CD4-positive, alpha-beta T cell treated with Interleukin-15 for 1 hour (primary cell): ENCODE data around the gene KCNH1.

Experiments
- DNase-seq: peaks from one replicate; pipeline ENCODE4 v3.0.0-alpha.2; 2020

The KCNH1 gene

DNA sequence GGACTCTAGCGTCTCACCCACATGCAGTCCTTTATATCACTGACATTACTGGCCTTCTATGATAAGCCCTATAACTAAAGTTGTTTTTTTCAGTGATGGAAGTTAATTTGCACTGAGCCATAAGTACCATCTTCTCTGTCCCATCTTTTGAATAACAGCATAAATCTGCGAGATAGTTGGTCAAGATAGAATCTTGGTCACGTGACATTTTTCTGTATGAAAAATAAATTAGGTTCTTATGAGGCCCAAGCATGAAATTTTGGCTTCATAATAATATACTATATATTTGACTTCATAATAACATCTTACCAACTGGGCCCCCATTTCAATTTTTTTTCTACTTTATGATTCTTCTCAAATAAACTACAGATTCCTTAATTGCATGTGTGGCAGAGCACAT, 285.5 kb downstream of the KCNH1 start:
- DNase-seq, result no peak

DNA sequence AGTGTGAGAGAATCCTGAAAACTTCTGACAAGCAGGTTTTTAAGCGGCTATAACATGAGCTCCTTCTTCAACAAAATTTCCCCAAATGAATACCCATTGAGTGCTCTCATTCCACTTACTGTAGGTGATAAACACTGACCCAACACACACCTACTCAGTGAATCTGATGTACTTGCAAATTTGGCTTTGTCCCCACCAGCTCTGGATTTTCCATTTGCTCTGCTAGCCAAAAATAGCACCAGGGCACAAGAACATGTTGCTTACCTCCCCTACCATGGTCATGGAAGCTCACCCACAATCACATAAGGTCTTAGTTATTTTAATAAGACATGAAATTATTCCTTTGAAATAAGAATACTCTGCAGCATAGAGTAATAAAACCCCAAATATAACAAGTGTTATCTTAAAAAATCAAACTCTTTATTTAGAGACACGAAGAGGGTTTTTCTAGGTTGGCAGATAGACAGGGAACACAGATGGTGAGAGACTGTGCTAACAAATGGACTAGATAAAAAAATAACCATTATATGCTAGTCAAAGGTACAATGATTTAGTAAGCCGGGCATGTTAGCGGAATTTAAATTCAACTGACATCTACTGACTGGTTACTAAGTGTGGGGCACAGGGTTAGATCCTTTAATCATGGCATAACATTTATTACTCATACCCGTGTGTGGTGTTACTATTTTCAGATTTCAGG, 291.9 kb downstream of the KCNH1 start:
- DNase-seq, result no peak

DNA sequence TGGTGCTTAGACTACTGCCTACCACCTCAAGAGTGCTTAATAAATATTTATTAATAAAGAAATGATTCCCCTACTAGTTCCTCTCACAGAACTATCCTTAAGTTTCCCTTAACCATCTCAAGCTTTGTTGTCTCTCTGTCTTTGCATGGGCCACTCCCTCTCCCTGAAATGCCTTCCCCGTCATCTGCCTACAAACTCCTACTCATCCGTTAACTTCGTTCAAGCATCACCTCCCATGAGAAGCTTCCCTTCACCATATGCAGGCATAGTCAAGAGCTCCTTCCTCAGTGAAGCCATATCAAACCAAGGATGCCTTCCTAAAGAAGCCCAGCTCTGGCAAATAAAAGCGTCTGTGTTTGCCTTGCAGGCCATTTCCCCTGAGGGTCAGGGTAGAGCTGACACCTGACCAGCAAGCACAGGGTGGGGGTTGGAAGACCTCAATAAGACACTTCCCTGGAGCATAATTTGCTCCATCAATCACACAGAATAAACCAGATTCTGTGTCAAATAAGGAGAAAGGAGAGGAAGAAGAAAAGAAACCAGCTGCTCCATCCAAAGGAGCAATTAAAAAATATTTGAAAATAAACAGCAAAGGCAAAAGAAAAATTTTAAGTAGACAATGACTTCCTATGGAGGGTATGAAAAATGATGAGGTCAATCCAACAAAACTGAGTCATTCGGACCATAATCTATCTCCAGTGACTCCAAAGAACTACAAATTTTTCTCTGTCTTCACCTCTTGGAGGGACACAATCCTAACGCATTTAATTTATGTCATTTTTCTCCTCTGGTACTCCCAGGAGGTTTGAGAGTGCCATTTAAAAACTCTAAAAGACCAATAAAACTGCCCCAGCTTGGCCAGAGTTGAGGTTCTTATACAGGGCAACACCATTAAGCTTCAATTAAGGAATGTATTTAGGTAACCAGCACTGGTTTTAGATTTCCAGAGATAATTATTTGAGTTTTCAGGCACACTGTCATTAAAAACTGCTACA, 303.6 kb downstream of the KCNH1 start:
- no peak for DNase-seq

GRCh38 chr1:210828996-210829596, 304.9 kb downstream of the KCNH1 start:
- no peak for DNase-seq

DNA sequence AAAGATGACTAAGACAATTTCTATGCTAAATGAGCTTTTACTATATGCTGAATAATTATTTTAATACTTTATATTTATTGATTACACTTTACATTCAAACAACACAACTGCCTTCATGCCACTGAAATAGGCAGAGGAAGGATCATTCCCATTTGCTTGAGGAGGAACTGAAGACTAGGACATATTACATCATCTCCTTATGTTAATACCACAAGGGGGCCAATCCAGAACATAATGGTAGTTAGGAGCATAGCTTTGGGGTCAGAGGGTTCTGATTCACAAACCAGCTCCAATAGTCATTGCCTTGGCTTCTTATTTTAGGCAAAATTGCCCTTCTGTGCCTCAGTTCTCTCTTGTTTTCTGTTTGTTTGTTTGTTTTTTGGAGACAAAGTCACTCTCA, 306.5 kb downstream of the KCNH1 start:
- no peak for DNase-seq

DNA sequence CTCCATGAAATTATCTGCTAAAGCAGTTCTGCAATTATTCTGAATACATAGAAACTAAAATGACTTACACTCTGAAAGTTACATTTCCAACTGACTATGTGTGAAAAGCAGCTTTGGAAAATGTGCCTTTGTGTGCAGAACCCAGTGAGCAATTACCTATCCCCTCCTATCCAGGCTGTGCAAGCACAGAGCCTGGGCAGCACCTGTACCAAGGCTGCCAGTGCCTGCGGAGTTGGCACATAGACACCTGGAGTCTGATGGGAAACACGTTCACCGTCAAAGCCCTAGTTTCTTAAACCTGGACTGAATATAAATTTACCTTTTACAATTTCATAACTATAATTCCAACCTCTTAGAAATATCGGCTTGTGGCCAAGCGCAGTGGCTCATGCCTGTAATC, 307.3 kb downstream of the KCNH1 start:
- no peak for DNase-seq

DNA sequence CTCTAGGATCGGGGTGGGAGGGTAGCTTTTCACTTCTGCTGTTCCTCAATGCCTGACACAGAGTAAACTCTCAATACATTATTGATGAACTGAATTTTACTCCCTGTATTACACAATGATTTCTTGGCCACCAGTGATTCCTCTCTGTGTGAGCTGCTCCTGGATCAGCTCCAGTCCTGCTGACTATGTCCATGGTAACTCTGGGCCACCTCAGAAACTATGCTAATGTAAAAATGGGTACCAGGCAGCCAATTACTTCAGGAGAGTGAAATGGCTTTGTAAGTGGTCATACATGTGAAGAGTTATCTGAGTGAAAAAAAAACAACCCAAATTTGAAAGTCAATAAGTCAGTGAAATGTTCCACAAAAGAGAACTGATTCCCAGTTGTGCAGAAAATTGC, 311.0 kb downstream of the KCNH1 start:
- DNase-seq, result no peak

- DNase-seq, result no peak
Measured at GRCh38 chr1:210822241-210822640, 311.7 kb downstream of the KCNH1 start.

DNA sequence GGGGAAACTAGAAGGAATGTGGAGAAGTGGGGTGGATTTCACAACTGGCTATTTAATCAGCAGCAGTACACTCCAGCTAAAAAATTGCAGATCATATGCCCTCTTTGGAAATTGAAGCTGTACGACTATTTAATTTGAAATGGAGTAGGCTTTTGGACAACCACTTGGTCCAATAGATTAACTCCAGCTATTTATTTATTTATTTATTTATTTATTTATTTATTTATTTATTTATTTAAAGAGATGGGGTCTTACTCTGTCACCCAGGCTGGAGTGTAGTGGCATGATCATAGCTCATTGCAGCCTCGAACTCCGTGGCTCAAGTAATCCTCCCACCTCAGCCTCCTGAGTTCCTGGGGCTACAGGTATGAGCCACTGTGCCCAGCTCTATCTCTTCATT, 312.3 kb downstream of the KCNH1 start:
- no peak for DNase-seq

GRCh38 chr1:210819266-210819665, 314.7 kb downstream of the KCNH1 start:
- no peak for DNase-seq

- no peak for DNase-seq
Measured at GRCh38 chr1:210817385-210818275, 316.3 kb downstream of the KCNH1 start.

GRCh38 chr1:210815641-210816550, 318.1 kb downstream of the KCNH1 start:
- no peak for DNase-seq

DNA sequence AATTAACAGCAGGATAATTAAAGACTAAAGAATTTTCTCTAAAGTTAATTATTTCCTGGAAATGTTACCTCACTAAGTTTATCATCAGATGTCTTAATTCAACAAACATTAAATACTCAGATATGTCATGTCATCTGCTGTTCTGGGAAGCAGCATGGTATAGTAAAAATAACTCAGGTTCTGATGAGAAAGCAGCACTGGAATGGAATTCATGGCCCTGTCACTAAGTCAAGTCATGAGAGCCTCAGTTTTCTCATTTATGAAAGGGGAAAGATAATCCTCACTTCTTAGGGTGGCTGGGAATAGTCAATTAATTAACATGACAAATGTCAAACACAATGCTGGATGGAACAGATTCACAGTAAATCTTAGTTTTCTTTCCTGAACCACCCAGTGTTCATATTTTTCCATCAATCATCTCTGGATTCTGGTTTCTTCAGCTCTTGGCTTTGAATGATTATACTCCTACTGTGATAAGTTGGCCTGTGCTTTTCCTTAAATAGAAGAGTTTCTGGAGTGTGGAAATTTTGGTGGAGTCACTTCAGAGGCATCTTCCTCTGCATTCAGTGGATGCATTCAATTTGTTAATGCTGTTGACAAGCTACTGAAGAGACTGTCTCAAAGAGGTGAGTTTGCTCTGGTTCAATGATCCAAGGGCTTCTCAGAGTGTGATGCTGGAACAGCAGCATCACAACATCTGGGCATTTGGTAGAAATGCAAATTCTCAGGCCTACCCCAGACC, 319.4 kb downstream of the KCNH1 start:
- DNase-seq, result no peak

- DNase-seq, result no peak
Measured at GRCh38 chr1:210801501-210801900, 332.4 kb downstream of the KCNH1 start.

GRCh38 chr1:210800756-210801155, 333.2 kb downstream of the KCNH1 start:
- no peak for DNase-seq

- no peak for DNase-seq
Measured at GRCh38 chr1:210800301-210800700, 333.6 kb downstream of the KCNH1 start.

GRCh38 chr1:210797422-210797821, 336.5 kb downstream of the KCNH1 start:
- DNase-seq, result no peak

- no peak for DNase-seq
Measured at GRCh38 chr1:210796421-210796820, 337.5 kb downstream of the KCNH1 start.

GRCh38 chr1:210794445-210794844, 339.5 kb downstream of the KCNH1 start:
- DNase-seq, result no peak

GRCh38 chr1:210792250-210793102, 341.5 kb downstream of the KCNH1 start:
- no peak for DNase-seq
